Measurements from ENCODE around the gene BCAS3.

The BCAS3 gene

DNA sequence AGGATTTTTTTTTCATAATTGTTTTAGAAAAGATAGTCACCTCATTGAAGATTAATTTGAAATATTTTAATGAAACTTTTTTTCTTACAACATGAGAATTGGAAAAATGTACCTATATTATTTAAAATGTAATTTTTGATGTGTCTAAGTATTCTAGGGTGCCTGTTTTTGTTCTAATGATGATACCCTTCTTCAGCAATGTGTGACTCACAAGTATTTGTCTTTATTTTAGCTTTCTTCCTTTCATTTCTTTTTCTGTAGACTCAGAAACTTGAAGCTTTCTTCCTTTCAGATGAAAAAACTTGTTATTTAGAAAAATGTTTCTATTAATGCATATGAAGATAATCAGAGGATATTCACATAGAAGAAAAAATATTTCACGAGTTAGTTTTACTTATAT is 231.8 kb downstream of the BCAS3 start:
- no peak for TF ChIP-seq ZC3H10 (CRISPR knock-in tag; IDR thresholded peaks at IDR 0.05)
- no peak for TF ChIP-seq ZFP30 (CRISPR knock-in tag; IDR thresholded peaks at IDR 0.05)
- TF ChIP-seq RARB (CRISPR knock-in tag; IDR thresholded peaks at IDR 0.05): no peak
- TF ChIP-seq, protein P1, sequence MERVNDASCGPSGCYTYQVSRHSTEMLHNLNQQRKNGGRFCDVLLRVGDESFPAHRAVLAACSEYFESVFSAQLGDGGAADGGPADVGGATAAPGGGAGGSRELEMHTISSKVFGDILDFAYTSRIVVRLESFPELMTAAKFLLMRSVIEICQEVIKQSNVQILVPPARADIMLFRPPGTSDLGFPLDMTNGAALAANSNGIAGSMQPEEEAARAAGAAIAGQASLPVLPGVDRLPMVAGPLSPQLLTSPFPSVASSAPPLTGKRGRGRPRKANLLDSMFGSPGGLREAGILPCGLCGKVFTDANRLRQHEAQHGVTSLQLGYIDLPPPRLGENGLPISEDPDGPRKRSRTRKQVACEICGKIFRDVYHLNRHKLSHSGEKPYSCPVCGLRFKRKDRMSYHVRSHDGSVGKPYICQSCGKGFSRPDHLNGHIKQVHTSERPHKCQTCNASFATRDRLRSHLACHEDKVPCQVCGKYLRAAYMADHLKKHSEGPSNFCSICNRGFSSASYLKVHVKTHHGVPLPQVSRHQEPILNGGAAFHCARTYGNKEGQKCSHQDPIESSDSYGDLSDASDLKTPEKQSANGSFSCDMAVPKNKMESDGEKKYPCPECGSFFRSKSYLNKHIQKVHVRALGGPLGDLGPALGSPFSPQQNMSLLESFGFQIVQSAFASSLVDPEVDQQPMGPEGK (CRISPR knock-in tag; IDR thresholded peaks at IDR 0.05; ENCODE audit: borderline replicate concordance): no peak
- no peak for TF ChIP-seq PPARA (CRISPR knock-in tag; IDR thresholded peaks at IDR 0.05; ENCODE audit: borderline replicate concordance)
- TF ChIP-seq, protein P2, sequence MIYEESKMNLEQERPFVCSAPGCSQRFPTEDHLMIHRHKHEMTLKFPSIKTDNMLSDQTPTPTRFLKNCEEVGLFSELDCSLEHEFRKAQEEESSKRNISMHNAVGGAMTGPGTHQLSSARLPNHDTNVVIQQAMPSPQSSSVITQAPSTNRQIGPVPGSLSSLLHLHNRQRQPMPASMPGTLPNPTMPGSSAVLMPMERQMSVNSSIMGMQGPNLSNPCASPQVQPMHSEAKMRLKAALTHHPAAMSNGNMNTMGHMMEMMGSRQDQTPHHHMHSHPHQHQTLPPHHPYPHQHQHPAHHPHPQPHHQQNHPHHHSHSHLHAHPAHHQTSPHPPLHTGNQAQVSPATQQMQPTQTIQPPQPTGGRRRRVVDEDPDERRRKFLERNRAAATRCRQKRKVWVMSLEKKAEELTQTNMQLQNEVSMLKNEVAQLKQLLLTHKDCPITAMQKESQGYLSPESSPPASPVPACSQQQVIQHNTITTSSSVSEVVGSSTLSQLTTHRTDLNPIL (CRISPR knock-in tag; IDR thresholded peaks at IDR 0.05; ENCODE audit: low read depth): no peak
- TF ChIP-seq TCF4 (CRISPR knock-in tag; IDR thresholded peaks at IDR 0.05; ENCODE audit: borderline replicate concordance): no peak
- no peak for ATAC-seq

DNA sequence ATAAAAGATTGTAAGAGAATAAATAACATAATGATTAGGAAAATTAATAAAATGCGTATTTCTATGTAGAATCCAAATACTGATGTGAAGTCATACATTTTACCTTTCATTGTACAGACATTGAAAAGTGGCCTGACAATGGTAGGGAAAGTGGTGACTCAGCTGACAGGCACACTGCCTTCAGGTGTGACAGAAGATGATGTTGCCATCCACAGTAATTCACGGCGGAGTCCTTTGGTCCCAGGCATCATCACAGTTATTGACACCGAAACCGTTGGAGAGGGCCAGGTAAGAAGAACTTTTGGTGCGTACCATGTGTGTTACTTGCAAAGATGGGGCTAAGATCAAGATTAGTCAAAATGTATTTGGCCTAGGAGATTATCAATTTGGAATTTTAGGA is 232.8 kb downstream of the BCAS3 start:
- TF ChIP-seq ZNF565 (CRISPR knock-in tag; conservative IDR thresholded peaks at IDR 0.05; ENCODE audit: low read depth) (no peak), OSR1 (CRISPR knock-in tag; IDR thresholded peaks at IDR 0.05) (no peak), ZC3H10 (CRISPR knock-in tag; IDR thresholded peaks at IDR 0.05) (no peak), TCF4 (CRISPR knock-in tag; IDR thresholded peaks at IDR 0.05; ENCODE audit: borderline replicate concordance) (no peak), PPARA (CRISPR knock-in tag; IDR thresholded peaks at IDR 0.05; ENCODE audit: borderline replicate concordance) (no peak), ISL1 (CRISPR knock-in tag; IDR thresholded peaks at IDR 0.05) (no peak), ESRRG (CRISPR knock-in tag; IDR thresholded peaks at IDR 0.05) (no peak), SNAI2 (CRISPR knock-in tag; IDR thresholded peaks at IDR 0.05) (no peak), ZNF70 (CRISPR knock-in tag; IDR thresholded peaks at IDR 0.05) (no peak), ZFP3 (CRISPR knock-in tag; IDR thresholded peaks at IDR 0.05) (no peak), TOX (CRISPR knock-in tag; IDR thresholded peaks at IDR 0.05; ENCODE audit: borderline replicate concordance) (no peak)
- TF ChIP-seq, protein P3, sequence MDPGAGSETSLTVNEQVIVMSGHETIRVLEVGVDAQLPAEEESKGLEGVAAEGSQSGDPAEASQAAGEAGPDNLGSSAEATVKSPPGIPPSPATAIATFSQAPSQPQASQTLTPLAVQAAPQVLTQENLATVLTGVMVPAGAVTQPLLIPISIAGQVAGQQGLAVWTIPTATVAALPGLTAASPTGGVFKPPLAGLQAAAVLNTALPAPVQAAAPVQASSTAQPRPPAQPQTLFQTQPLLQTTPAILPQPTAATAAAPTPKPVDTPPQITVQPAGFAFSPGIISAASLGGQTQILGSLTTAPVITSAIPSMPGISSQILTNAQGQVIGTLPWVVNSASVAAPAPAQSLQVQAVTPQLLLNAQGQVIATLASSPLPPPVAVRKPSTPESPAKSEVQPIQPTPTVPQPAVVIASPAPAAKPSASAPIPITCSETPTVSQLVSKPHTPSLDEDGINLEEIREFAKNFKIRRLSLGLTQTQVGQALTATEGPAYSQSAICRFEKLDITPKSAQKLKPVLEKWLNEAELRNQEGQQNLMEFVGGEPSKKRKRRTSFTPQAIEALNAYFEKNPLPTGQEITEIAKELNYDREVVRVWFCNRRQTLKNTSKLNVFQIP (CRISPR knock-in tag; IDR thresholded peaks at IDR 0.05; ENCODE audit: borderline replicate concordance, low read depth): no peak
- TF ChIP-seq, protein P4, sequence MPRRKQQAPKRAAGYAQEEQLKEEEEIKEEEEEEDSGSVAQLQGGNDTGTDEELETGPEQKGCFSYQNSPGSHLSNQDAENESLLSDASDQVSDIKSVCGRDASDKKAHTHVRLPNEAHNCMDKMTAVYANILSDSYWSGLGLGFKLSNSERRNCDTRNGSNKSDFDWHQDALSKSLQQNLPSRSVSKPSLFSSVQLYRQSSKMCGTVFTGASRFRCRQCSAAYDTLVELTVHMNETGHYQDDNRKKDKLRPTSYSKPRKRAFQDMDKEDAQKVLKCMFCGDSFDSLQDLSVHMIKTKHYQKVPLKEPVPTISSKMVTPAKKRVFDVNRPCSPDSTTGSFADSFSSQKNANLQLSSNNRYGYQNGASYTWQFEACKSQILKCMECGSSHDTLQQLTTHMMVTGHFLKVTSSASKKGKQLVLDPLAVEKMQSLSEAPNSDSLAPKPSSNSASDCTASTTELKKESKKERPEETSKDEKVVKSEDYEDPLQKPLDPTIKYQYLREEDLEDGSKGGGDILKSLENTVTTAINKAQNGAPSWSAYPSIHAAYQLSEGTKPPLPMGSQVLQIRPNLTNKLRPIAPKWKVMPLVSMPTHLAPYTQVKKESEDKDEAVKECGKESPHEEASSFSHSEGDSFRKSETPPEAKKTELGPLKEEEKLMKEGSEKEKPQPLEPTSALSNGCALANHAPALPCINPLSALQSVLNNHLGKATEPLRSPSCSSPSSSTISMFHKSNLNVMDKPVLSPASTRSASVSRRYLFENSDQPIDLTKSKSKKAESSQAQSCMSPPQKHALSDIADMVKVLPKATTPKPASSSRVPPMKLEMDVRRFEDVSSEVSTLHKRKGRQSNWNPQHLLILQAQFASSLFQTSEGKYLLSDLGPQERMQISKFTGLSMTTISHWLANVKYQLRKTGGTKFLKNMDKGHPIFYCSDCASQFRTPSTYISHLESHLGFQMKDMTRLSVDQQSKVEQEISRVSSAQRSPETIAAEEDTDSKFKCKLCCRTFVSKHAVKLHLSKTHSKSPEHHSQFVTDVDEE (CRISPR knock-in tag; IDR thresholded peaks at IDR 0.05): no peak
- TF ChIP-seq, protein P2 (CRISPR knock-in tag; IDR thresholded peaks at IDR 0.05; ENCODE audit: low read depth): no peak
- TF ChIP-seq, protein P5, sequence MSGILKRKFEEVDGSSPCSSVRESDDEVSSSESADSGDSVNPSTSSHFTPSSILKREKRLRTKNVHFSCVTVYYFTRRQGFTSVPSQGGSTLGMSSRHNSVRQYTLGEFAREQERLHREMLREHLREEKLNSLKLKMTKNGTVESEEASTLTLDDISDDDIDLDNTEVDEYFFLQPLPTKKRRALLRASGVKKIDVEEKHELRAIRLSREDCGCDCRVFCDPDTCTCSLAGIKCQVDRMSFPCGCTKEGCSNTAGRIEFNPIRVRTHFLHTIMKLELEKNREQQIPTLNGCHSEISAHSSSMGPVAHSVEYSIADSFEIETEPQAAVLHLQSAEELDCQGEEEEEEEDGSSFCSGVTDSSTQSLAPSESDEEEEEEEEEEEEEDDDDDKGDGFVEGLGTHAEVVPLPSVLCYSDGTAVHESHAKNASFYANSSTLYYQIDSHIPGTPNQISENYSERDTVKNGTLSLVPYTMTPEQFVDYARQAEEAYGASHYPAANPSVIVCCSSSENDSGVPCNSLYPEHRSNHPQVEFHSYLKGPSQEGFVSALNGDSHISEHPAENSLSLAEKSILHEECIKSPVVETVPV (CRISPR knock-in tag; IDR thresholded peaks at IDR 0.05): no peak
- ATAC-seq: no peak

DNA sequence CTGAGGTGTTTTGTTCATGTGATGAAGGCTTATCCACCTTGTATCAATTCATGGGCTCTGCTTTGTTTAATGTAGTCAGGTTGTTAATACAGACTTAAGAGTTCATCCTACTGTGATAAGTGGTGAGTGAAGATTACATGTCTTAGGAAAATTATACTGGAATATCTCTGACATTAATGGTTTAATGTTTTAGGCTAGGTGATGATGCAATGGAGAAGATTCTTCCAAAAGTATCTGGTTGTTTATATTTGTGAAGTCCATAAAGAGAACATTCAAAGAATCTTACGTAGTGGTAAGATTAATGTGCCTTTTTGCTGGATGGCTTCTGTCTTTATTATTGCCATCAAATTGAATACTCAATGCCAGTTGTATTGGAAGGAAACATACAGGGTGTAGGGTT is 236.4 kb downstream of the BCAS3 start:
- ATAC-seq: no peak

More for the DNA sequence above, 236.4 kb downstream of the BCAS3 start:
- no peak for TF ChIP-seq SNAI2 (CRISPR knock-in tag; IDR thresholded peaks at IDR 0.05)
- TF ChIP-seq ISL1 (CRISPR knock-in tag; IDR thresholded peaks at IDR 0.05): no peak
- TF ChIP-seq ZC3H10 (CRISPR knock-in tag; IDR thresholded peaks at IDR 0.05): no peak
- no peak for TF ChIP-seq GLIS3 (CRISPR knock-in tag; IDR thresholded peaks at IDR 0.05)
- TF ChIP-seq ZNF565 (CRISPR knock-in tag; conservative IDR thresholded peaks at IDR 0.05; ENCODE audit: low read depth): no peak
- TF ChIP-seq, protein P4 (CRISPR knock-in tag; IDR thresholded peaks at IDR 0.05): no peak
